Measurements from ENCODE around the gene BAG5.

- no peak for TF ChIP-seq CTCF (IDR thresholded peaks at IDR 0.05)
- TF ChIP-seq POLR2A (IDR thresholded peaks at IDR 0.05): no peak
These were observed 18.6 kb downstream of the BAG5 start for GRCh38 chr14:103543721-103544387.

Data from heart left ventricle (tissue), 13 donors.